ENCODE results near the gene MYO1G. TPM values are rescaled to one million over a fixed set of nuclear protein-coding genes. Genes with fewer than 3 reads are reported as not detected.

Gene MYO1G
- total RNA-seq, 1 donor from 2014 or later: 154 TPM

- Mint-ChIP-seq H3K27ac (no peak overlapping the region), H3K4me1 (peaks cover 12% of the 10 kb centered on the region), H3K9me3 (no peaks in the 10 kb centered on the region), H3K36me3 (ENCODE audit: low read depth) (peaks cover 71% of the 10 kb centered on the region), H3K4me3 (no peak overlapping the region), H3K27me3 (no peaks in the 10 kb centered on the region)
- no peak for TF ChIP-seq CTCF (IDR thresholded peaks at IDR 0.05)
- CTCF ChIA-PET: interaction anchor here (0.7 kb wide), 1 partner anchor 169 kb away, joined by 5 read pairs; no protein-coding TSS in a partner anchor
- no peak for DNase-seq
- ATAC-seq (ENCODE audit: low read depth): no peak
- POLR2A ChIA-PET: interaction anchor here (1.0 kb wide), 1 partner anchor 19 kb away, joined by 3 read pairs; no protein-coding TSS in a partner anchor
- intact Hi-C loops (cut with micrococcal nuclease): no loop called here
Observed at GRCh38 chr7:44966731-44967538, 11.9 kb downstream of the MYO1G start.

DNA sequence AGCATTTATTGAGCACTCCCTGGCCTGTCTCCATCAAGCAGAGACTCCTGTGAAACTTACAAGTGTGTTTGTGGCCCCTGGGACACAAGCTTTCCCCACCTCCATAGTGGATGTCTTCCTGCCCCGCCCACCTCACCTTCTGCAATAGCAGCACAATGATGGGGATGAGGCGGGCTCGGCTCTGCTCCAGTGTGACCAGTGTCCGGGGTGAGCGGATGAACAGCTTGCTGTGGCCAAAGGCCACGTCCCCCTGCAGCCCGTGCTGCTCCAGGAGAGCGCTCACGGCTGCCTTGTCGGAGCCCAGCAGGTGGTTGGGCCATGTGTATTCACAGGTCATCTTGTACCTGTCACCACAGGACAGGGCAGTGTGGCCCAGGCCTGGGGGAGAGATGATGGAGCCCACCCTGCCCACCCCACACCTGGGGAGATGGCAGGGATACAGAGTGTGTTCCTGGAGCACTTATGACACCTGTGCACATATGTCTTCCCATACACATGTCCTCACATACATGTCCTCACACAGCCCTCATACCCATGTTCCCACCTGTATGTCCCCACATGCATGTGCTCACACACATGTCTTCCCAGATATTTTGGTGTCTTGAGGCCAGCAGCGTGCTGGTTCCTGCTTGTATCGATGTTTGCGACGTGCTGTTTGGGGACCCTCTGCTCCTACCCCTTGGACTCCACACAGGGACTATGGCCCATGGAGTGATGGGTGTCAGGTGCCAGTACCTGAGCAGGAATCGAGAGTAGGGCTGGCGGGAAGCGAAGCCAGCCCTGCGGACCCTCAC lies 12.7 kb downstream of the MYO1G start:
- Mint-ChIP-seq H3K27me3 (no peaks in the 10 kb centered on the region), H3K36me3 (ENCODE audit: low read depth) (peaks cover 63% of the 10 kb centered on the region), H3K27ac (no peak overlapping the region), H3K4me3 (no peak overlapping the region), H3K9me3 (no peaks in the 10 kb centered on the region), H3K4me1 (peaks cover 12% of the 10 kb centered on the region)
- ATAC-seq (ENCODE audit: low read depth) (no peak), DNase-seq (no peak)
- ChIA-PET CTCF (interaction anchor here (1.5 kb wide), 1 partner anchor 170 kb away, joined by 4 read pairs; no protein-coding TSS in a partner anchor), POLR2A (interaction anchor here (0.7 to 1.4 kb wide), 3 partner anchors 8 to 30 kb away, joined by 3 to 4 read pairs (median 3); no protein-coding TSS in a partner anchor)
- no peak for TF ChIP-seq CTCF (IDR thresholded peaks at IDR 0.05)
- intact Hi-C loops (cut with micrococcal nuclease): no loop called here

DNA sequence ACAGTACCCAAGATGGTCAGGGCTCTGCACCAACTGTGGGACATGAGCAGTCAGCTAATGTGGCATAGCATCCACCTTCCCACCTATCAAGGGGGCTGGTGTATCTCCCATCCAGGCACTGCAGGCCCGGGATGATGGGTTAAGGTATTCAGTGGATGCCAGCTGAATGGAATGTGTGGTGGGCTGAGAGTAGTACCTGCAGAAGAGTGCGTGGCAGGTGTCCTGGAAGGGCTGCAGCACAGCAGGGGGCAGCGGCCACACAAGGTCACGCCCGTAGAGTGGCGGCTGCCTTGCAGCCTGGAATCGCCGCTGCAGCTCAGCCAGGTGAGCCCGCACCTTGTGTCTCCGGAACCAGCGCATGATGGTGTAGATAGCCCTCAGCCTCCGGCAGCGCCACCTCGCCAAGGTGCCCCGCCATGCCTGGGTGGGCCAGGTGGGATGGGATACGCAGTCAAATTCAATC lies 13.3 kb downstream of the MYO1G start:
- TF ChIP-seq CTCF (IDR thresholded peaks at IDR 0.05): no peak
- Mint-ChIP-seq H3K4me3 (no peak overlapping the region), H3K9me3 (no peaks in the 10 kb centered on the region), H3K27me3 (no peaks in the 10 kb centered on the region), H3K4me1 (peaks cover 12% of the 10 kb centered on the region), H3K36me3 (ENCODE audit: low read depth) (peaks cover 59% of the 10 kb centered on the region), H3K27ac (no peak overlapping the region)
- no peak for ATAC-seq (ENCODE audit: low read depth)
- CTCF ChIA-PET: interaction anchor here (1.5 kb wide), 1 partner anchor 170 kb away, joined by 4 read pairs; no protein-coding TSS in a partner anchor
- no peak for DNase-seq
- intact Hi-C loops (cut with micrococcal nuclease): no loop called here
- POLR2A ChIA-PET: interaction anchor here (1.1 to 1.4 kb wide), 2 partner anchors 9 to 392 kb away, joined by 3 to 4 read pairs; partner anchors contain the start of gene DDX56

DNA sequence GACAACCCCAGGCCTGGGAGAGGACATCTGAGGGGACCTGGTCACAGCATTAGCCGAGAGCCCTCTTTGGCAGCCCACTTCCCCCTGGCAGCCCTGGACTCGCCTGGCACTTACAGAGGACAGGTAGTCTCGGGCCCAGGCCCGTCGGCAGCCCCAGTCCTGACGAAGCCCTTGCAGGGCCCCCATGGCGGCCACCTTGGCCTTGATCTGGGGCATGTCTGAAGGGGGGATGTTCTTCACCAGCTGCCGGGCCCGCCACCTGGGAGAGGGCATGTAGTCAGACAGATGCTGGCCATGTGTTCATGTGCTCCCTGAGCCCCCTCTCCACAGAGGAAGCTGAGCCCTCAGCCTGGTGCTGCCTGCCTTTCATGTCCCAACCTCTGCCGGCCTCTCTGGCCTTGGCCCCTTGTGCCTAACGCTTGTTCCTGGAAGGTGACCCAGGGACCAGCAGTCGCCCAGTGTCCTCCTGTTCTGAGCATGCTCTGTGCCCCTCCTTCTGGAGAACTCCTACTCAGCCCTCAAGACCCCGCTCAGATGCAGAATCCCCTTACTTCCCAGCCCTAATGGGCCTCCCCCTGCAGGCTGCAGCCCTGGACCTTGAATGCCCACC lies 13.9 kb downstream of the MYO1G start:
- intact Hi-C loops (cut with micrococcal nuclease): no loop called here

More for the DNA sequence above, 13.9 kb downstream of the MYO1G start:
- POLR2A ChIA-PET: interaction anchor here (0.7 to 1.4 kb wide), 4 partner anchors 9 to 391 kb away, joined by 3 to 4 read pairs (median 3); partner anchors contain the start of gene DDX56
- H3K36me3 Mint-ChIP-seq (ENCODE audit: low read depth): peaks cover 55% of the 10 kb centered on the region
- DNase-seq: no peak
- TF ChIP-seq CTCF (IDR thresholded peaks at IDR 0.05): no peak
- no peak overlapping the region for H3K27ac Mint-ChIP-seq
- ATAC-seq (ENCODE audit: low read depth): no peak
- H3K27me3 Mint-ChIP-seq: no peaks in the 10 kb centered on the region
- CTCF ChIA-PET: interaction anchor here (0.6 to 1.5 kb wide), 2 partner anchors 171 to 321 kb away, joined by 3 to 4 read pairs; no protein-coding TSS in a partner anchor
- no peak overlapping the region for H3K4me3 Mint-ChIP-seq
- H3K9me3 Mint-ChIP-seq: no peaks in the 10 kb centered on the region
- peaks cover 12% of the 10 kb centered on the region for H3K4me1 Mint-ChIP-seq

Measured in activated B cell treated with CpG ODN at 0.5 μM for 24 hours (primary cell).